Measurements from ENCODE around the gene MBLAC1. TPM values are rescaled to one million over a fixed set of nuclear protein-coding genes. Genes with fewer than 3 reads are reported as not detected.
A peak's percentile ranks its signal among the peaks of the same experiment; 100 is the strongest.
"Not testable (repeated sequence)": the region's sequence is repeated elsewhere in the genome, so short reads cannot be mapped to it uniquely, and the experiment has no call there.

The MBLAC1 gene
- total RNA-seq, 1 experiment from 2014 or later, result 4.1 TPM

GRCh38 chr7:100118388-100119071 lies 8.2 kb upstream of the MBLAC1 start:
- in situ Hi-C loops (cut with HindIII; ENCODE audit: low pct_unique_long_range_greater_than_20kb, low sequenced_read_pairs), result no loop called here
- DNase-seq (ENCODE audit: low read depth, low spot score), result peak; percentile 67

- peak; percentile 97 for DNase-seq (ENCODE audit: low read depth, low spot score)
- in situ Hi-C loops (cut with HindIII; ENCODE audit: low pct_unique_long_range_greater_than_20kb, low sequenced_read_pairs), result no loop called here
These were observed 7.4 kb upstream of the MBLAC1 start, which contains the start of the genes CNPY4 and TAF6 for GRCh38 chr7:100119072-100119969. Gene CNPY4 (plus strand): TSS chr7:100119634. CDS start chr7:100119745, 111 bp downstream. Gene TAF6 (minus strand): TSS chr7:100119358. CDS start chr7:100114209, 5,149 bp downstream.

DNA sequence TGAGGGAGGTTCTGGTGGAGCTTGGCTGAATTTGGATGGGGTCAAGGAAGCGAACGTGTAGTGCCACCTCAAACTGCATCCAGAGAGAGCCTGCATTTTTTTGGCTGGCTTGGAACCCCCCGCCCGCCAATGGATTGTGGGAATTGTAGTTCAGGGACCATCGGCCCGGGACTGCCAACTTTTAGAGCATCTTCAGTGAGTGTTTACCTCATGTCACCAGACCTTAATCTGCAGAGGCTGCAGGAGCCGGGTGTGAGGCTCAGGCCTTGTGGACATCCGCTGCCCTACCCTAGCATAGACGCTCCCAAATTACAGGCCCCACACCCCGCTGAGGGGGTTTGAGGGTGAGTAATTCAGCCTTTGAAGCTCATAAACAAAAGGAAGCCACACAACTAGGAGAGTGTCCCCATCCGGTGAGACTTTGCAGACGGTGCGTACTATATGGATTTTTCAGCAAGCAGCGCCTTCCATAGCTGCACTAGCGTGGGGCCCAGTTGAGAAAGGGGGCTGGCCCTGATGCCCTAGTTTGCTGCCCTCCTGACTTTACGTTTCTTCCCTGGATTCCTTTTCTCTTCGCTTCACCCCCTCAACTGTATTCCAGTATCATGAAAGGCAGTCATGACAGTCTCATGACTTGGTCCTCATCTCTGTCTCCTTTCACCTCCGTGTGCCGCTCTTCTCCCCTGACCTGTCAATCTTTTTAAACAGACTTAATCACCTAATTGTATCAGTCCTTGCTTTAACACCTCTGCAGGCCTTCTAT lies 6.6 kb upstream of the MBLAC1 start:
- DNase-seq (ENCODE audit: low read depth, low spot score), result peak; percentile 86
- in situ Hi-C loops (cut with HindIII; ENCODE audit: low pct_unique_long_range_greater_than_20kb, low sequenced_read_pairs), result no loop called here

DNA sequence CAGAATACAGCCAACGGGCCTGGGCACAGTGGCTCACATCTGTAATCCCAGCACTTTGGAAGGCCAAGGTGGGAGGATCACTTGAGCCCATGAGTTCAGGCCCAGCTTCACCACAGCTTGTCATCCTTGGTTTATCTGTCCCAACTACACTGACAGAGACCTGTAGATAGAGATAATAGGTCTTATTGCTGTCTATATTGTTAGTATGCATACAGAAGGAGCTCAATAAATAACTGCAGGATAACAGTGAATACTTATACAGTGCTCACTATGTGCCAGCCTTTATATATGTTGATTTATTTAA lies 6.1 kb upstream of the MBLAC1 start:
- no peak for DNase-seq (ENCODE audit: low read depth, low spot score)
- in situ Hi-C loops (cut with HindIII; ENCODE audit: low pct_unique_long_range_greater_than_20kb, low sequenced_read_pairs), result no loop called here

GRCh38 chr7:100122067-100122466 lies 4.7 kb upstream of the MBLAC1 start:
- in situ Hi-C loops (cut with HindIII; ENCODE audit: low pct_unique_long_range_greater_than_20kb, low sequenced_read_pairs), result no loop called here

GRCh38 chr7:100122568-100122967 lies 4.2 kb upstream of the MBLAC1 start:
- in situ Hi-C loops (cut with HindIII; ENCODE audit: low pct_unique_long_range_greater_than_20kb, low sequenced_read_pairs), result no loop called here
- DNase-seq (ENCODE audit: low read depth, low spot score), result no peak

More at GRCh38 chr7:100122067-100122466, 4.7 kb upstream of the MBLAC1 start:
- DNase-seq (ENCODE audit: low read depth, low spot score), result peak; percentile 96

- DNase-seq (ENCODE audit: low read depth, low spot score), result no peak
These were observed 2.2 kb upstream of the MBLAC1 start for GRCh38 chr7:100124301-100125230.

GRCh38 chr7:100126239-100126930 lies 382 bp upstream of the MBLAC1 start:
- in situ Hi-C loops (cut with HindIII; ENCODE audit: low pct_unique_long_range_greater_than_20kb, low sequenced_read_pairs), result no loop called here
- no peak for DNase-seq (ENCODE audit: low read depth, low spot score)

More at GRCh38 chr7:100124301-100125230, 2.2 kb upstream of the MBLAC1 start:
- in situ Hi-C loops (cut with HindIII; ENCODE audit: low pct_unique_long_range_greater_than_20kb, low sequenced_read_pairs), result no loop called here

DNA sequence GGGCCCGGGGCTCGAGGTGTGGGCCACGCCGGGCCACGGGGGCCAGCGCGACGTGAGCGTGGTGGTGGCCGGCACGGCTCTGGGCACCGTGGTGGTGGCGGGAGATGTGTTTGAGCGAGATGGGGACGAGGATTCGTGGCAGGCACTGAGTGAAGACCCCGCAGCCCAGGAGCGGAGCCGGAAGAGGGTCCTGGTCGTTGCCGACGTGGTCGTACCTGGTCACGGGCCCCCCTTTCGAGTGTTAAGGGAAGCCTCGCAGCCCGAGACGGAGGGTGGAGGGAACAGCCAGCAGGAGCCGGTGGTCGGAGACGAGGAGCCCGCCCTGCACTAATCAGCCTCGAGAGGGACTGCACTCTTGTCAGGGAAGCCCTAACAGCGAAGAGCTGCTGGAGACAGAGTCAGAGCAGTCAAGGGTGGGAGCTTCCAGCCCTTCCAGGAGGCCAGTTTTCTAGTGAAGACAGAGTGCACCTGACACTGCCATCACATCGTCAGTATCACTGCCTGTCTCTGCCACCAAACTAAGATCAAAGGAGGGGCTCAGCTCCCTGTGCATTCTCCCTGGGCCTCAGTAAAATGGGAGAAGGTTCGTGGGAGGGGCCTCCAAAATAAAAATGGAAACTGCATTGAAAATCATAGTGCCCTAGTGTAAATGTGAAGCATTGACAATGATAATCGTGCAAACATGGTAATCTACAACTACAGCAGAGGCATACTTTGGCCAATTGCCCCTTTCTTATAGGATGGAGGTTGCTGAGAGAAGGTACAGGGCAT lies 1.3 kb downstream of the MBLAC1 start:
- no peak for DNase-seq (ENCODE audit: low read depth, low spot score)
- in situ Hi-C loops (cut with HindIII; ENCODE audit: low pct_unique_long_range_greater_than_20kb, low sequenced_read_pairs), result no loop called here

DNA sequence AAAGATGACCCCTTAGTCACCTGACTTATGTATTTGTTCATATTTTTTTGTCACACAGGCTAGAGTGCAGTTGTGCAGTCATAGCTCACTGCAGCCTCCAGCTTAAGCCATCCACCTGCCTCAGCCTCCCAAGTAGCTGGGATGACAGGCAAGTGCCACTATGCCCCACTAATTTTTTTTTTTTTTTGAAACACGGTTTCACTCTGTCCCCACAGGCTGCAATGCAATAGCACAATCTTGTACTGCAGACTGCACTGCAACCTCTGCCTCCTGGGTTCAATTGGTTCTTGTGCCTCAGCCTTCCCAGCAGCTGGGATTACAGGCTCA lies 1.8 kb downstream of the MBLAC1 start:
- in situ Hi-C loops (cut with HindIII; ENCODE audit: low pct_unique_long_range_greater_than_20kb, low sequenced_read_pairs), result no loop called here
- no peak for DNase-seq (ENCODE audit: low read depth, low spot score)

GRCh38 chr7:100130220-100130607 lies 3.4 kb downstream of the MBLAC1 start:
- DNase-seq (ENCODE audit: low read depth, low spot score); in situ Hi-C loops (cut with HindIII; ENCODE audit: low pct_unique_long_range_greater_than_20kb, low sequenced_read_pairs): not testable (repeated sequence)

- peak; percentile 76 for DNase-seq (ENCODE audit: low read depth, low spot score)
- in situ Hi-C loops (cut with HindIII; ENCODE audit: low pct_unique_long_range_greater_than_20kb, low sequenced_read_pairs), result no loop called here
These were observed 4.1 kb downstream of the MBLAC1 start for GRCh38 chr7:100130608-100131453.

GRCh38 chr7:100132126-100132525 lies 5.4 kb downstream of the MBLAC1 start:
- in situ Hi-C loops (cut with HindIII; ENCODE audit: low pct_unique_long_range_greater_than_20kb, low sequenced_read_pairs), result no loop called here
- no peak for DNase-seq (ENCODE audit: low read depth, low spot score)

GRCh38 chr7:100132697-100133151 lies 6.0 kb downstream of the MBLAC1 start:
- DNase-seq (ENCODE audit: low read depth, low spot score), result peak; percentile 90
- in situ Hi-C loops (cut with HindIII; ENCODE audit: low pct_unique_long_range_greater_than_20kb, low sequenced_read_pairs), result no loop called here

Data from SK-MEL-5 (cell line).